Epithelial cell of esophagus (primary cell): ENCODE results near the gene GRK5.

ENCODE experiments used
- DNase-seq: peaks from one replicate; pipeline ENCODE4 v3.0.0; 2010; ENCODE audit warnings: low read depth
- H3K4me3 ChIP-seq: 2 replicates; pipeline ENCODE4 v1.5.1; 2011; ENCODE audit warnings: mild to moderate bottlenecking, low read length, control low read depth
- CTCF ChIP-seq: IDR thresholded peaks from 2 replicates; pipeline ENCODE4 v1.5.1; 2011; ENCODE audit warnings: low read depth, mild to moderate bottlenecking, low read length, control low read depth, inconsistent platforms; ENCODE audit not compliant: insufficient read depth; ENCODE audit errors: missing control alignments

The GRK5 gene

GRCh38 chr10:119417852-119418251 lies 210.5 kb downstream of the GRK5 start:
- no peak for DNase-seq
- no peak overlapping the region for H3K4me3 ChIP-seq
- no peak for TF ChIP-seq CTCF

GRCh38 chr10:119418362-119418761 lies 211.0 kb downstream of the GRK5 start:
- no peak for DNase-seq
- H3K4me3 ChIP-seq, result no peak overlapping the region
- no peak for TF ChIP-seq CTCF

GRCh38 chr10:119419931-119420330 lies 212.6 kb downstream of the GRK5 start:
- DNase-seq, result no peak
- TF ChIP-seq CTCF, result no peak
- no peak overlapping the region for H3K4me3 ChIP-seq

GRCh38 chr10:119420950-119421875 lies 213.8 kb downstream of the GRK5 start:
- no peak for DNase-seq
- TF ChIP-seq CTCF, result no peak
- H3K4me3 ChIP-seq, result no peak overlapping the region

GRCh38 chr10:119421891-119422681 lies 214.7 kb downstream of the GRK5 start:
- no peak overlapping the region for H3K4me3 ChIP-seq
- TF ChIP-seq CTCF, result no peak
- no peak for DNase-seq

GRCh38 chr10:119422682-119423509 lies 215.5 kb downstream of the GRK5 start:
- DNase-seq, result no peak
- TF ChIP-seq CTCF, result no peak
- no peak overlapping the region for H3K4me3 ChIP-seq
